OCI-LY1 (cell line): ENCODE data around the gene PDE6B.

Experiments
- H2AFZ ChIP-seq: fragments of 200-600 bp; sonication (generic), shearing (Covaris generic); 2 replicates; pipeline ENCODE4 v1.6.0; 2014; ENCODE audit warnings: antibody characterized with exemption, mild to moderate bottlenecking, low read length
- H3F3A ChIP-seq: fragments of 200-600 bp; sonication (generic), shearing (Covaris generic); 2 replicates; pipeline ENCODE4 v1.6.0; 2014; ENCODE audit warnings: mild to moderate bottlenecking, antibody characterized with exemption, low read length, moderate library complexity; ENCODE audit not compliant: insufficient read depth
- H3K27ac ChIP-seq: fragments of 200-600 bp; sonication (generic); 2 replicates; pipeline ENCODE4 v1.5.1; 2014; ENCODE audit warnings: low read length, mixed run types, mild to moderate bottlenecking, low read depth; ENCODE audit not compliant: poor library complexity, severe bottlenecking
- H3K27me3 ChIP-seq: fragments of 200-600 bp; sonication (generic); 2 replicates; pipeline ENCODE4 v1.6.0; 2014; ENCODE audit warnings: antibody characterized with exemption, mild to moderate bottlenecking, low read length, moderate library complexity; ENCODE audit not compliant: insufficient read depth
- H3K36me3 ChIP-seq: fragments of 200-600 bp; sonication (generic); 2 replicates; pipeline ENCODE4 v1.6.1; 2014; ENCODE audit warnings: mild to moderate bottlenecking, antibody characterized with exemption, low read length, moderate library complexity, mixed read lengths; ENCODE audit not compliant: insufficient read depth
- H3K4me1 ChIP-seq: fragments of 200-600 bp; sonication (generic); 2 replicates; pipeline ENCODE4 v1.5.1; 2014; ENCODE audit warnings: mild to moderate bottlenecking, low read length, moderate library complexity; ENCODE audit not compliant: insufficient read depth, severe bottlenecking
- H3K4me2 ChIP-seq: fragments of 200-600 bp; sonication (generic), shearing (Covaris generic); 2 replicates; pipeline ENCODE4 v1.6.1; 2014; ENCODE audit warnings: low read length
- H3K4me3 ChIP-seq: fragments of 200-600 bp; sonication (generic); 2 replicates; pipeline ENCODE4 v1.5.1; 2014; ENCODE audit warnings: low read length, low read depth, mild to moderate bottlenecking, mixed read lengths; ENCODE audit not compliant: poor library complexity, severe bottlenecking
- H3K79me2 ChIP-seq: fragments of 200-600 bp; shearing (Covaris generic); 2 replicates; pipeline ENCODE4 v1.6.1; 2016; ENCODE audit warnings: mixed run types, low read length, mixed read lengths; ENCODE audit not compliant: insufficient read depth
- H3K9ac ChIP-seq: fragments of 200-600 bp; sonication (generic), shearing (Covaris generic); 2 replicates; pipeline ENCODE4 v1.6.1; 2014; ENCODE audit warnings: mild to moderate bottlenecking, low read length, mixed read lengths
- H3K9me2 ChIP-seq: fragments of 200-600 bp; sonication (generic), shearing (Covaris generic); 2 replicates; pipeline ENCODE4 v1.6.1; 2014; ENCODE audit warnings: low read depth, mild to moderate bottlenecking, low read length, mixed read lengths
- H3K9me3 ChIP-seq: fragments of 200-600 bp; shearing (Covaris generic); 2 replicates; pipeline ENCODE4 v1.6.1; 2014; ENCODE audit warnings: low read length, mixed read lengths
- H4K20me1 ChIP-seq: fragments of 200-600 bp; sonication (generic), shearing (Covaris generic); 2 replicates; pipeline ENCODE4 v1.6.0; 2016; ENCODE audit warnings: mild to moderate bottlenecking, low read length; ENCODE audit not compliant: insufficient read depth
- EZH2 ChIP-seq: fragments of 200-600 bp; sonication (generic), shearing (Covaris generic); IDR thresholded peaks from 2 replicates; pipeline ENCODE4 v1.8.0; 2017; ENCODE audit warnings: borderline replicate concordance, mixed run types, mild to moderate bottlenecking, antibody characterized with exemption, low read length, moderate library complexity, mixed read lengths
- TF ChIP-seq, protein P1 (sequence below): fragments of 200-600 bp; sonication (generic), shearing (Covaris generic); IDR thresholded peaks from 2 replicates; pipeline ENCODE4 v1.5.1; 2017; ENCODE audit warnings: mild to moderate bottlenecking, antibody characterized with exemption, low read length, moderate library complexity, mixed read lengths

Gene PDE6B

DNA sequence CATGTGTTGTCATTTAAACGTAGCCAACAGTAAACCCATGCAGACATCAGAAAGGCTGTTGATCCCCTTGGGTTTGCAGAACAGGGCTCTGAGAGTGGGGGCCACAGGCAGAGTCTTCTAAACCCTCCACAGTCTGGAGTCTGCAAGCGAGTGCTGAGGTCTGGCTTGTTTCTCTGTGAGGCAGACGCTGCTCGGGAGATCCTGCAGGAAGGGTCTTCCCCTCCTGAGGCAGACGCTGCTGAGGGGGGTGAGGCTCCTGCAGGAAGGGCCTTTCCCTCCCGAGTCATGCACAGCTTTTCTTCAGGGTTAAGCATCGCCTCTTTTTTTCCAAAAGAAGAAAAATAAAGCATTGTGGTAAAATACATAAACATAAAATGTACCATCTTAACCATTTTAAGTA lies 17.1 kb upstream of the PDE6B start:
- Histone ChIP-seq H4K20me1 (no peaks in the 10 kb centered on the region), H3K9me2 (no peaks in the 10 kb centered on the region), H3K79me2 (no peaks in the 10 kb centered on the region), H3K9ac (no peak overlapping the region), H3K4me1 (peaks cover 15% of the 10 kb centered on the region), H2AFZ (no peak overlapping the region), H3K4me2 (no peak overlapping the region), H3K27ac (no peak overlapping the region), H3F3A (no peaks in the 10 kb centered on the region), H3K9me3 (no peaks in the 10 kb centered on the region), H3K36me3 (no peaks in the 10 kb centered on the region; the same call in 1 of the 2 replicates), H3K27me3 (no peaks in the 10 kb centered on the region), H3K4me3 (no peak overlapping the region)
- TF ChIP-seq EZH2 = no peak
- TF ChIP-seq, protein P1, sequence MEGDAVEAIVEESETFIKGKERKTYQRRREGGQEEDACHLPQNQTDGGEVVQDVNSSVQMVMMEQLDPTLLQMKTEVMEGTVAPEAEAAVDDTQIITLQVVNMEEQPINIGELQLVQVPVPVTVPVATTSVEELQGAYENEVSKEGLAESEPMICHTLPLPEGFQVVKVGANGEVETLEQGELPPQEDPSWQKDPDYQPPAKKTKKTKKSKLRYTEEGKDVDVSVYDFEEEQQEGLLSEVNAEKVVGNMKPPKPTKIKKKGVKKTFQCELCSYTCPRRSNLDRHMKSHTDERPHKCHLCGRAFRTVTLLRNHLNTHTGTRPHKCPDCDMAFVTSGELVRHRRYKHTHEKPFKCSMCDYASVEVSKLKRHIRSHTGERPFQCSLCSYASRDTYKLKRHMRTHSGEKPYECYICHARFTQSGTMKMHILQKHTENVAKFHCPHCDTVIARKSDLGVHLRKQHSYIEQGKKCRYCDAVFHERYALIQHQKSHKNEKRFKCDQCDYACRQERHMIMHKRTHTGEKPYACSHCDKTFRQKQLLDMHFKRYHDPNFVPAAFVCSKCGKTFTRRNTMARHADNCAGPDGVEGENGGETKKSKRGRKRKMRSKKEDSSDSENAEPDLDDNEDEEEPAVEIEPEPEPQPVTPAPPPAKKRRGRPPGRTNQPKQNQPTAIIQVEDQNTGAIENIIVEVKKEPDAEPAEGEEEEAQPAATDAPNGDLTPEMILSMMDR = no peak

DNA sequence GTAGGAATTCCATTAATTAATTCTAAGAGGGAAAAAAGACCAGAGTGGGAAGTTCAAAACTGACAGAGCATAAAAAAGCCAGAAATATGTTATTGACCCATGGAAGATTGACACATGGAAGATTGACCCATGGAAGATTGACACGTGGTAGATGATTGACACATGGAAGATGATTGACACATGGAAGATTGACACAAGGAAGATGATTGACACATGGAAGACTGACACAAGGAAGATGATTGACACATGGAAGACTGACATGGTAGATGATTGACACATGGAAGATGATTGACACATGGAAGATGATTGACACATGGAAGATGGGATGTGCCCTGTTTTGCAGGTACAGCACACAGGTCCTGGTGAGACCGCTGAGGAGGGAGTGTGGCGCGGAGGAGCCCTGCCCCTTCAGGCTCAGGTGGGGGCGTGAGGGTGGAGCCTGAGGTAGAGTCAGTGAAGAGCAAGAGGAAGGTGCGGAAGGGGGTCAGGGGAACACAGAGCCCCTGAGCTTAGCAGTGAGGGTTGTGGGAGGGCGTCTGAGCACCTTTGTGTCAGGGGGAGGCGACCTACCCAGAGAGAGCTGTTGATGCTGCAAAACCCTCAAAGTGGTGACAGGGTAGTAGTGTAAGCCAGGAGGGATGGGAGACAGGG lies 15.8 kb upstream of the PDE6B start:
- no peak overlapping the region for H3K4me2 ChIP-seq
- TF ChIP-seq, protein P1 = no peak
- TF ChIP-seq EZH2 = no peak
- no peak overlapping the region for H3K27ac ChIP-seq
- H3K36me3 ChIP-seq = no peaks in the 10 kb centered on the region; the same call in 1 of the 2 replicates
- no peak overlapping the region for H3K9ac ChIP-seq
- peaks cover 2% of the 10 kb centered on the region for H3K4me1 ChIP-seq
- no peaks in the 10 kb centered on the region for H3K79me2 ChIP-seq
- H2AFZ ChIP-seq = no peak overlapping the region
- no peaks in the 10 kb centered on the region for H4K20me1 ChIP-seq
- no peaks in the 10 kb centered on the region for H3F3A ChIP-seq
- H3K9me3 ChIP-seq = no peaks in the 10 kb centered on the region
- H3K9me2 ChIP-seq = no peaks in the 10 kb centered on the region
- H3K4me3 ChIP-seq = no peak overlapping the region
- no peaks in the 10 kb centered on the region for H3K27me3 ChIP-seq

DNA sequence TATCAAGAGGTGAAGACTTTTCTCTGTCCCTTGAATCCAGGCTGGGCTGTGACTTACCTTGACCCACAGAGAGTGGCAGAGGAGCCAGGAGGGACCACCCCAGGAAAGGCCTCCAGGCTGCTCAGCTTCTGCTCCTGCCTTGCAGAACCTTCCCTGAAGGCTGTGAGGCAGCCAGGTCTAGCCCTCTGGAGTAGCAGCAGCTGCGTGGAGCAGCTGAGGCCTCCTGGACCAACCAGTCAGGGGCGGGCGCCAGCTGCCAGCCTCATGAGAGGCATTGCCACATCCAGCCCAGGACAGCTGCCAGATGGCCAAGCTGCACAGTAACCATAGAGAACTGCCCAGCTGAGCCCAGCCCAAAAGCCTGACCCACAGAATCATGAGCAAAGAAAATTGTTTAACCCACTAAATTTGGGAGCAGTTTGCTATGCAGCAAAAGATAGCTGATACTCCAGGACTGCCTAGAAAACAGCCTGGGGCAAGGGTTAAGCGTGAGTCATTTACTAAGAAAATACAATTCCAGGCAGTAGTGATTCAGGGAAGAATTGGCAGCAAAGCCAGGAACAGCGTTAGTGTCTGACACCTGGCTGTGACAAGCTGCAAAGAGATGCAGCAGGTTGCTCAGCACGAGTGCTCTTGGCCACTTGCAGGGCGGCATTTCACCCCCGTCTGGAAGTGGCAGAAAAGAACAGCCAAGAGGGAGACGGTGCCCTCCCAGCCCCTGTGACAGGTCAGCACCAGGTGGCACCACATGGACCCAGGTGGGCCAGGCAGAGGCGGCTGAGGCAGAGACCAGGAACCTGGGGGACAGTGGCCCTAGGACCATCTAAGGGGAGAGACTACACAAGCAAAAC lies 14.7 kb upstream of the PDE6B start:
- Histone ChIP-seq H3K27ac (no peak overlapping the region), H4K20me1 (no peaks in the 10 kb centered on the region), H3K27me3 (no peaks in the 10 kb centered on the region), H2AFZ (no peak overlapping the region), H3K79me2 (no peaks in the 10 kb centered on the region), H3K4me1 (no peaks in the 10 kb centered on the region), H3F3A (no peaks in the 10 kb centered on the region), H3K36me3 (no peaks in the 10 kb centered on the region; the same call in 1 of the 2 replicates), H3K4me3 (no peak overlapping the region), H3K9ac (no peak overlapping the region), H3K9me3 (no peaks in the 10 kb centered on the region), H3K4me2 (no peak overlapping the region), H3K9me2 (no peaks in the 10 kb centered on the region)
- no peak for TF ChIP-seq EZH2
- TF ChIP-seq, protein P1 = no peak
